GM12873 (cell line): ENCODE data around the gene SH3GL2.

ENCODE experiments used
- CTCF ChIP-seq: IDR thresholded peaks from 2 replicates; pipeline ENCODE4 v1.5.1; 2012; ENCODE audit warnings: low read depth, mild to moderate bottlenecking, moderate library complexity, low read length, control low read depth; ENCODE audit not compliant: insufficient read depth; ENCODE audit errors: missing control alignments

Gene SH3GL2

DNA sequence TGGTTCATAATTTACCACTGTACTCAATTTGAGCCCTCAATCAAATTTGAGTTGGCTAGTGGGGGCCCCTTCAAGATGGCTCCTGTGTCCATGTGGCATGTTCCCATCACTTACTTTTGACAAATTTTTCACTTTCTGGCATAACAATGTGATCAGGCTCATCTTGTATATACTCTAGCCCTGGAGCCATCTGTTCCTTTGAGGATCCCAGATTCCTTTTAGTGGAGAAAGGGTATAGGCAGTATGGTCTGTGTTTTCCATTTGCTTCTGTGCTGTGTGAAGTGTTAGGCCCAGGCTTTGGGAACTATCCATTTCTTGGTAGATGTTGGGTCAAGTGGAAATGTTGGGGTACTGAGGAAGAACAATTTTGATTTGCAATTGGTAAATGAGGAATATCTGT lies 45.7 kb downstream of the SH3GL2 start:
- no peak for TF ChIP-seq CTCF

- no peak for TF ChIP-seq CTCF
These were observed 47.0 kb downstream of the SH3GL2 start for GRCh38 chr9:17625644-17626388.

GRCh38 chr9:17627641-17628040 lies 48.8 kb downstream of the SH3GL2 start:
- TF ChIP-seq CTCF: no peak

DNA sequence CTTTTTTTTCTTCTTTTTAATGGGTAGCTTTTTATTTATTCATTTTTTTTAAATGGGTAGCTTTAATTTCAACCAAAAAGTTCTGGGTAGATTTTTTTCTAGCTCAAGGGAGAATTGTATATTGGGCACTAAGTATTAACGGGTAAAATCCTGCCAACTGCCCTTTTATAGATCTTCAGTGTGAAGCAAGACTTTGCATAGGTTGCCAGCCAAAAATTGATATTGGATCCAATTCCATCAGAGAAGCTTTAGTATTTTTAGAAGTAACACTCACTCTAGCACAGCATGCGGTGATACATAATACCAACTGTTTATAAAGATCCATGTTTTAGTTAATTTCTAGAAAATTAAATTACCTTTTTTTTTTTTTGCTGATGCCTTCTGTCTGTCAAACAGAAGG lies 49.8 kb downstream of the SH3GL2 start:
- TF ChIP-seq CTCF: no peak

- no peak for TF ChIP-seq CTCF
These were observed 51.7 kb downstream of the SH3GL2 start for GRCh38 chr9:17630531-17630949.

DNA sequence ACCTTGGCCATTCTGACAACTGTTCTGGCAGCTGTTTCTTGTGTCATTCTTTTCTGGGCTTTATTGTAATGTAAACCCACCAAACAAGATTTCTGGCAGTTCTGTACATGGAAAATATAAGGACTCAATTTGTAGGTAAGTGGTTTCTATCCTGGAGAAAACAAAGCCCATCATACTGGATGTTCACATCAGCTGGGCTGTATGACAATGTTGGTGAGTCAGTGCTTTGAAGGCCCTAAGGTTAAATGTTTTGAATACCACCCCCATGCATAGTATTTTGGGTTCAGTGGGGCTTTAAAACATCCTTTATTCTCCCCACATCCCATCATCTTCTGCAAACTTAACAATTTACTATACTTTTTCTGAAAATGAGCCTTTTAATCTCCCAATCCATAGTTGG lies 52.5 kb downstream of the SH3GL2 start:
- TF ChIP-seq CTCF: no peak

DNA sequence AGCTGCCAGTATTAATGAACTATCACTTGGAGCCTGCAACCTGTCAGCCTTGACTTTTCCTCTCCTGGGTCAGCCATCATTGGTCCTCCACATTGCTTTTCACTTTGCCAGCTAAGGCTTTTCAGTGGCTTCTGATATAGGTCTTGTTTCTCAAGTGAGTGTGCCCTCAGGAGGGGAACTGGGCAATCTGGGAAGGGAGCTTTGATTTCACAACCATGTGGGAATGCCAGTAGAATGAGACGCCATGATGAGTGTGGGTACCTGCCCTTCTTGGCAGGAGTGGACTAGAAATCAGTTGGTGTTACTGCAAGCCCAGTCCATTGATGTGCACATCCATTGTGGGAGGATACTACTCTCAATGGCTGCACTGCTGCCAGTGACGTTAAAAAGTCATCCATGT lies 54.1 kb downstream of the SH3GL2 start:
- no peak for TF ChIP-seq CTCF
